ENCODE measurements around the gene CRYBA4.

GRCh38 chr22:26593763-26594162 lies 28.0 kb upstream of the CRYBA4 start:
- TF ChIP-seq POLR2A (IDR thresholded peaks at IDR 0.05) (no peak), CTCF (IDR thresholded peaks at IDR 0.05) (no peak)
